ENCODE data around the gene HESX1. TPM values are rescaled to one million over a fixed set of nuclear protein-coding genes. Genes with fewer than 3 reads are reported as not detected.

HESX1 gene
- total and polyA plus RNA-seq, 11 donors = 0.29 to 1.5 (median 0.71) TPM; not detected in 4

DNA sequence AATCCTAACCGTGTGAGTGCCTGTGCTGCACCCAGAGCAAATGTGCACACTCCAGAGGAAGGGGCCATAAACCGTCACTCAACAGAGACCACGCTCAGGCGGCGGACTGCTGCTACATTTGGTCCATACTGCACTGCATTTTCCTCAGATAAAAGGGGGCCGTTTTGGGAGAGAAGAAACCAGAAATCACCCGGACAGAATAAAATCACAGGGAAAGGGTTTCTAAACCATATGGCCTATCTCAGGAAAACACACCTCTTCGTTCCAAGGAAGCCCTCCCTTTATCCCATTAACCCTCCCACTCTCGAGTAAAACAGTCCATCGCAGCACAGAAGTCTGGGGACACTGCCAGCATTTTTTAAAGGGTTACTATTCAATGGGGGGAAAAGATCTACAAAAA lies 42.2 kb downstream of the HESX1 start:
- TF ChIP-seq POLR2A (IDR thresholded peaks at IDR 0.05) = no peak
- no peak for TF ChIP-seq CTCF (IDR thresholded peaks at IDR 0.05)
- ATAC-seq (no peak), DNase-seq (no peak)
- no peak overlapping the region for H3K4me3 ChIP-seq
- H3K4me1 ChIP-seq = peaks cover 5 to 53% (median 36%) of the 10 kb centered on the region in 12 donors
- no peaks in the 10 kb centered on the region for H3K9me3 ChIP-seq
- intact Hi-C loops (cut with DNase I) = loop anchor here in 1 of 10 donors (5.0 kb wide), 1 partner anchor 35 kb away; no protein-coding TSS in a partner anchor
- H3K27ac ChIP-seq = no peak overlapping the region
- 45 to 68% (median 65%) methylated on average over 10 of the region's 10 CpGs for WGBS, 4 donors
- peaks cover 0 to 17% (median 0%) of the 10 kb centered on the region in 9 donors for H3K27me3 ChIP-seq
- no peaks in the 10 kb centered on the region for H3K36me3 ChIP-seq

- ATAC-seq (no peak), DNase-seq (no peak)
- Histone ChIP-seq H3K27me3 (peaks cover 0 to 9% (median 0%) of the 10 kb centered on the region in 9 donors), H3K4me3 (no peak overlapping the region), H3K9me3 (no peaks in the 10 kb centered on the region), H3K27ac (no peak overlapping the region), H3K4me1 (peaks cover 3 to 49% (median 36%) of the 10 kb centered on the region in 12 donors), H3K36me3 (no peaks in the 10 kb centered on the region)
- intact Hi-C loops (cut with DNase I) = loop anchor here in 1 of 10 donors (5.0 kb wide), 1 partner anchor 33 kb away; no protein-coding TSS in a partner anchor
- 59 to 93% (median 81%) methylated on average over 3 of the region's 3 CpGs for WGBS, 4 donors
- TF ChIP-seq POLR2A (IDR thresholded peaks at IDR 0.05) (no peak), CTCF (IDR thresholded peaks at IDR 0.05) (no peak)
Measured at GRCh38 chr3:57155310-57155643, 44.5 kb downstream of the HESX1 start.

GRCh38 chr3:57154470-57155309 lies 45.1 kb downstream of the HESX1 start:
- Histone ChIP-seq H3K36me3 (no peaks in the 10 kb centered on the region), H3K27ac (no peak overlapping the region), H3K4me1 (peaks cover 0 to 49% (median 34%) of the 10 kb centered on the region in 12 donors), H3K4me3 (no peak overlapping the region), H3K27me3 (peaks cover 0 to 3% (median 0%) of the 10 kb centered on the region in 9 donors), H3K9me3 (no peaks in the 10 kb centered on the region)
- intact Hi-C loops (cut with DNase I) = loop anchor here in 1 of 10 donors (5.0 kb wide), 1 partner anchor 32 kb away; no protein-coding TSS in a partner anchor
- ATAC-seq = no peak
- DNase-seq = no peak
- no peak for TF ChIP-seq POLR2A (IDR thresholded peaks at IDR 0.05)
- TF ChIP-seq CTCF (IDR thresholded peaks at IDR 0.05) = no peak
- 39 to 50% (median 44%) methylated on average over 15 of the region's 15 CpGs for WGBS, 4 donors

Data from heart left ventricle (tissue), 16 donors.